Tibial nerve (tissue), 4 donors: ENCODE data around the gene LTK. TPM values are rescaled to one million over a fixed set of nuclear protein-coding genes. Genes with fewer than 3 reads are reported as not detected.

Experiments used
- DNase-seq, 2 donors: peaks; one replicate each; pipeline ENCODE4 v3.0.0-alpha.2; 2019; ENCODE audit warnings: low spot score in 2 of 2
- H3K27ac ChIP-seq, 4 donors: fragments of 200-600 bp; sonication (generic) in 3 of 4; one replicate each; pipeline ENCODE4 v1.5.1; 2017 to 2019; ENCODE audit warnings: mild to moderate bottlenecking in 1 of 4
- H3K27me3 ChIP-seq, 2 donors: fragments of 200-600 bp; sonication (generic) in 1 of 2; one replicate each; pipeline versions ENCODE4 v1.5.1 to v1.6.0; 2017 to 2019
- H3K36me3 ChIP-seq, 3 donors: fragments of 200-600 bp; sonication (generic); one replicate each; pipeline ENCODE4 v1.5.1; 2018 to 2019
- H3K4me1 ChIP-seq, 4 donors: fragments of 200-600 bp; sonication (generic) in 3 of 4; one replicate each; pipeline ENCODE4 v1.5.1; 2017 to 2019
- H3K4me3 ChIP-seq, 4 donors: fragments of 200-600 bp; sonication (generic) in 3 of 4; one replicate each; pipeline ENCODE4 v1.5.1; 2017 to 2019; ENCODE audit warnings: mild to moderate bottlenecking in 1 of 4, moderate library complexity in 1 of 4
- H3K9me3 ChIP-seq, 4 donors: fragments of 200-600 bp; sonication (generic) in 3 of 4; one replicate each; pipeline ENCODE4 v1.5.1; 2017 to 2019
- EP300 ChIP-seq, 2 donors: sonication (generic); formaldehyde crosslinking; IDR thresholded peaks; one replicate each; pipeline ENCODE4 v1.6.1; 2017; ENCODE audit warnings: antibody characterized with exemption in 2 of 2, mild to moderate bottlenecking in 1 of 2
- POLR2A ChIP-seq, 2 donors: fragments of 450-650 bp; IDR thresholded peaks; one replicate each; pipeline ENCODE4 v1.6.1; 2017; ENCODE audit warnings: antibody characterized with exemption in 2 of 2, mild to moderate bottlenecking in 2 of 2, moderate library complexity in 2 of 2
- WGBS, 2 donors: methylation state at CpG; one replicate each; pipeline ENCODE4 v1.1.5; 2018; 5-methylcytosine and 5-hydroxymethylcytosine counted together
- total RNA-seq, 4 donors: library from RNA; depleted of rRNA; stranded (reverse); fragments of >200 nt; gene quantifications; one replicate each; pipeline ENCODE4 v1.1.0, GENCODE V29; 2016
- TF ChIP-seq, protein P1 (sequence below), 5 experiments: fragments of 200-600 bp in 3 of 5; fragments of 450-650 bp in 2 of 5; sonication (generic) in 3 of 5; IDR thresholded peaks; one replicate each; pipeline ENCODE4 v1.5.1; 2016 to 2019; ENCODE audit warnings: antibody characterized with exemption in 5 of 5, mild to moderate bottlenecking in 3 of 5, moderate library complexity in 2 of 5

The LTK gene
- total RNA-seq, 4 donors from 2014 or later = 0.39 to 0.90 TPM; not detected in 2

DNA sequence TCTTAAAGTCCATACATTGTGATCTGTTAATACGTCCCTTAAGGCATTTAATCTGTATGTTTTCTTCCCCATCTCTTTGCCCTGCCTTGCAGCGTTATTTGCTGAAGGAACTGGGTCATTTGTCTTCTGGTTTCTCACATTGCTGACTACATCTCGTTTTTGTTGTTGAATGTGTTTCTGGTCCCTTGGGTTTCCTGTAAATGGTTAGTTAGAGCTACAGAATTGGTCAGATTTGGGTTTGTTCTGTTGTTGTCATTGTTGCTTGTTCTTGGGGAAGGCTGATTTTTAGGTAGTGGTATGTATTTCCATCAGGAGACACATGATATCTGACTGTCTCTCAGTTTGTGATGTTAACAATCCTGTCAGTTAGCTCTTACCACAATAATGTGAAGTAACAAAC lies 46.9 kb downstream of the LTK start:
- no peak for TF ChIP-seq EP300 (IDR thresholded peaks at IDR 0.05)
- TF ChIP-seq POLR2A (IDR thresholded peaks at IDR 0.05) = no peak
- TF ChIP-seq, protein P1, sequence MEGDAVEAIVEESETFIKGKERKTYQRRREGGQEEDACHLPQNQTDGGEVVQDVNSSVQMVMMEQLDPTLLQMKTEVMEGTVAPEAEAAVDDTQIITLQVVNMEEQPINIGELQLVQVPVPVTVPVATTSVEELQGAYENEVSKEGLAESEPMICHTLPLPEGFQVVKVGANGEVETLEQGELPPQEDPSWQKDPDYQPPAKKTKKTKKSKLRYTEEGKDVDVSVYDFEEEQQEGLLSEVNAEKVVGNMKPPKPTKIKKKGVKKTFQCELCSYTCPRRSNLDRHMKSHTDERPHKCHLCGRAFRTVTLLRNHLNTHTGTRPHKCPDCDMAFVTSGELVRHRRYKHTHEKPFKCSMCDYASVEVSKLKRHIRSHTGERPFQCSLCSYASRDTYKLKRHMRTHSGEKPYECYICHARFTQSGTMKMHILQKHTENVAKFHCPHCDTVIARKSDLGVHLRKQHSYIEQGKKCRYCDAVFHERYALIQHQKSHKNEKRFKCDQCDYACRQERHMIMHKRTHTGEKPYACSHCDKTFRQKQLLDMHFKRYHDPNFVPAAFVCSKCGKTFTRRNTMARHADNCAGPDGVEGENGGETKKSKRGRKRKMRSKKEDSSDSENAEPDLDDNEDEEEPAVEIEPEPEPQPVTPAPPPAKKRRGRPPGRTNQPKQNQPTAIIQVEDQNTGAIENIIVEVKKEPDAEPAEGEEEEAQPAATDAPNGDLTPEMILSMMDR (IDR thresholded peaks at IDR 0.05) = no peak
- Histone ChIP-seq H3K9me3 (no peaks in the 10 kb centered on the region), H3K4me3 (no peak overlapping the region), H3K4me1 (no peaks in the 10 kb centered on the region), H3K36me3 (peaks cover 0 to 84% (median 0%) of the 10 kb centered on the region in 3 donors), H3K27me3 (no peaks in the 10 kb centered on the region), H3K27ac (no peak overlapping the region)
- WGBS, 2 donors = 74 to 76% methylated on average over 3 of the region's 3 CpGs
- no peak for DNase-seq

DNA sequence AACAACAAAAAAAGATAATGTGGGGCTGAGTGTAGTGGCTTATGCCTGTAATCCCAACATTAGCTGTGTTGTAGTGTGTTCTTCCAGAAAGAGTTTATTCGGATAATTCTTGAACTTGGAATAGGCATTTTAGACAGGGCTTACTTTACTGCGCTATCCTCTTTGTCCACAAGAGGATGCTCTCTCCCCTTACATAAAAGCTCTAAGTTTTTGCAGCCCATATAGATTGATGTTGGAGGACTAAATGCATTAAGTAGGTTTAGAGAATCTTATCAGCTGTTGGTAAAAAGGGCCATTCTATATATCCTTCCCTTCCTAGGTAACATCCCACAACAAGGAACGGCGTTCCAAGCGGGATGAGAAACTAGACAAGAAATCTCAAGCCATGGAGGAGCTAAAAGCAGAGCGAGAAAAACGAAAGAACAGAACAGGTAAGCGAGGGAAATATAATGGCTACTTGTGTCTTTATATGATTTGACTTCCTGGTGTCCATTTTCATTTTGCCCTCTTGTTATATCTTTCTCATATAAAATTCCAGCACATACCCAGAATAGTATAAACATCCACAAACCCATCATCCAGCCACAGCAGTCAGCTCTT lies 47.7 kb downstream of the LTK start:
- DNase-seq = no peak
- WGBS, 2 donors = 81 to 83% methylated on average over 8 of the region's 8 CpGs
- H3K4me1 ChIP-seq = no peaks in the 10 kb centered on the region
- no peak overlapping the region for H3K4me3 ChIP-seq
- TF ChIP-seq, protein P1 (IDR thresholded peaks at IDR 0.05) = peak in 4 of 5 experiments; percentile 42 to 68 (median 50)
- TF ChIP-seq EP300 (IDR thresholded peaks at IDR 0.05) = no peak
- H3K9me3 ChIP-seq = no peaks in the 10 kb centered on the region
- no peaks in the 10 kb centered on the region for H3K27me3 ChIP-seq
- H3K27ac ChIP-seq = no peak overlapping the region
- H3K36me3 ChIP-seq = peaks cover 0 to 82% (median 0%) of the 10 kb centered on the region in 3 donors

DNA sequence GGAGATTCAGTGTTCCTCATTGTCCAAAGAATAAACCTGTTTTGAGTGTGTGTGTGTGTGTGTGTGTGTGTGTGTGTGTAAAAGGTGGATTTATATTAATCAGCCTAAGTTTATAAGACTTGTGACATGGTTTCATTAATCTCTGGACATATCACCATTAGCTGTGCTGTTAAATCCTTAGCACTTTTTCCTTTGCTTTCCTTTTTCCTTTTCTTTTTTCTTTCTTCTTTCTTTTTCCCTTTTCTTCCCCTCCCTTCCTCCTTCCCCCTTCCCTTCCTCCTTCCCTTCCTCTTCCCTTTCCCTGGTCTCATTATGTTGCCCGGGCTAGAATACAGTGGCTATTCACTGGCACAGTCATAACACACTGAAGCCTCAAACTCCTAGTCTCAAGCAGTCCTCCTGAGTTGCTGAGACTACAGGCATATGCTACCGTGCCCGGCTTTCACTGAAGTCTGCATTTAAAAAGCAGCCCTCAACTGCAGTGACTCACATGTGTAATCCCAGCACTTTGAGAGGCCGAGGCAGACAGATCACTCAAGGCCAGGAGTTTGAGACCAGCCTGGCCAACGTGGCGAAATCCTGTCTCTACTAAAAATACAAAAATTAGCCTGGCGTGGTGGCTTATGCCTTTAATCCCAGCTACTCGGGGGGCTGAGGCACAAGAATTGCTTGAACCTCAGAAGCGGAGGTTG lies 48.6 kb downstream of the LTK start:
- H3K27ac ChIP-seq = no peak overlapping the region
- DNase-seq = no peak
- no peaks in the 10 kb centered on the region for H3K27me3 ChIP-seq
- 90 to 92% methylated on average over 9 of the region's 9 CpGs for WGBS, 2 donors
- H3K9me3 ChIP-seq = no peaks in the 10 kb centered on the region
- peaks cover 0 to 73% (median 0%) of the 10 kb centered on the region in 3 donors for H3K36me3 ChIP-seq
- H3K4me1 ChIP-seq = no peaks in the 10 kb centered on the region
- H3K4me3 ChIP-seq = no peak overlapping the region
- TF ChIP-seq EP300 (IDR thresholded peaks at IDR 0.05) (no peak), POLR2A (IDR thresholded peaks at IDR 0.05) (no peak)
- TF ChIP-seq, protein P1 (IDR thresholded peaks at IDR 0.05) = no peak

DNA sequence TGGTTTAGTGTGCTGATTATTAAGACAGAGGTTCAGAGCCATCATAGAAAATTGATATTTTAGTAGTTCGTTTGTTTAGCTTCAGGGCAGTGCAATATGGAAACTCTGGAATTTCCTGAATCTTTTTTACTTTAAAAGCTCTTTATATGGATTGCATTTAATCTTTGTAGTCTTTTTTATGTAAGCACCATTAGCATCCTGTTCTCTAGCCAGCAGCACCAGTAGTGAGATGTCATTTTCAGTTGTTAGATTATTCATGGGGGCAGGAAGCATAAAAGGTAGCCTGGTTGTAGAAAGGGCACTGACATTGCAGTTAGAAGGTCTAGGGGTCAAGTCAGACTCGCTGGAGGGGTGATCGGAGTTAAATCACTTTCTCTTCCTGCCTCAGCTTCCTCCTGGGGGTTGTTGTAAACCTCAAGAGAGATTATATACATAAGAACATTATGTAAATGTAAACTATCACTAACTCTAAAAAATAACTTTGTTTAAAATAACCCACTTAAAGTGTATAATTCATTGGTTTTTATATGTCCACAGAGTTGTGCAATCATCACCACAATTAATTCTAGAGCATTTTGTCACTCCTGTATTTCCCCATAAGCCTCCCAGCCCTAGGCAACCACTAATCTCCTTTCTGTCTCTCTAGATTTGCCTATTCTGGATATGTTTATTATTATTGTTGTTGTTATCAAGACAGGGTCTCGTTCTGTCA lies 51.4 kb downstream of the LTK start:
- WGBS, 2 donors = 66 to 70% methylated on average over 4 of the region's 4 CpGs
- no peak for DNase-seq

More for the DNA sequence above, 51.4 kb downstream of the LTK start:
- H3K36me3 ChIP-seq = peaks cover 0 to 66% (median 9%) of the 10 kb centered on the region in 3 donors
- H3K27me3 ChIP-seq = no peaks in the 10 kb centered on the region
- no peak overlapping the region for H3K27ac ChIP-seq
- TF ChIP-seq, protein P1 (IDR thresholded peaks at IDR 0.05) = no peak
- TF ChIP-seq POLR2A (IDR thresholded peaks at IDR 0.05) (no peak), EP300 (IDR thresholded peaks at IDR 0.05) (no peak)
- H3K4me1 ChIP-seq = no peaks in the 10 kb centered on the region
- no peak overlapping the region for H3K4me3 ChIP-seq
- no peaks in the 10 kb centered on the region for H3K9me3 ChIP-seq

Other genes with a start within 250 kb of the LTK start
- gene OIP5, start 181.2 kb downstream of the LTK start, total RNA-seq = 1 to 10 TPM in 3 of 4 donors, not detected in 1; 1.2 to 2.7 (median 1.7) TPM
- 10 to 100 TPM in 1 of 4 donors, 1 to 10 TPM in 2, under 1 TPM in 1; 0.39 to 21.0 (median 2.5) TPM for gene NUSAP1, start 180.9 kb downstream of the LTK start, total RNA-seq
- gene NDUFAF1, start 111.3 kb downstream of the LTK start, total RNA-seq = 10 to 100 TPM in 1 of 4 donors, 1 to 10 TPM in 3; 6.3 to 12.3 (median 9.2) TPM
- 10 to 100 TPM; 22.2 to 72.6 (median 29.0) TPM for gene RTF1, start 96.7 kb downstream of the LTK start, total RNA-seq
- not detected for gene ITPKA, start 20.0 kb downstream of the LTK start, total RNA-seq
- 10 to 100 TPM; 16.4 to 47.7 (median 31.8) TPM for gene RPAP1, start 30.4 kb upstream of the LTK start, total RNA-seq
- gene TYRO3, start 45.4 kb upstream of the LTK start, total RNA-seq = 10 to 100 TPM; 21.0 to 28.5 (median 23.9) TPM
- gene MGA, start 146.6 kb upstream of the LTK start, total RNA-seq = 10 to 100 TPM; 29.7 to 53.8 (median 31.7) TPM